T-helper 2 cell treated with Interferon-gamma antibody and Interleukin-4, amounts not matched to agents 5 μg/mL and 100 μg/mL, for 36 hours (primary cell): Measurements from ENCODE around the gene B3GNT7.

ENCODE experiments used
- DNase-seq: peaks from one replicate; pipeline ENCODE4 v3.0.0; 2021; ENCODE audit warnings: low spot score
- H3K27ac Mint-ChIP-seq: one replicate; pipeline ENCODE4 v1.8.0; 2021; ENCODE audit warnings: mild to moderate bottlenecking, mixed read lengths
- H3K27me3 Mint-ChIP-seq: one replicate; pipeline ENCODE4 v1.8.0; 2021; ENCODE audit warnings: low read depth, mixed read lengths
- H3K36me3 Mint-ChIP-seq: one replicate; pipeline ENCODE4 v1.8.0; 2021; ENCODE audit warnings: low read depth, mixed read lengths
- H3K4me1 Mint-ChIP-seq: one replicate; pipeline ENCODE4 v1.8.0; 2021; ENCODE audit warnings: low read depth, mixed read lengths
- H3K4me3 Mint-ChIP-seq: one replicate; pipeline ENCODE4 v1.8.0; 2022; ENCODE audit warnings: mild to moderate bottlenecking, moderate library complexity, mixed read lengths
- H3K9me3 Mint-ChIP-seq: one replicate; pipeline ENCODE4 v1.8.0; 2021; ENCODE audit warnings: mixed read lengths

Gene B3GNT7

DNA sequence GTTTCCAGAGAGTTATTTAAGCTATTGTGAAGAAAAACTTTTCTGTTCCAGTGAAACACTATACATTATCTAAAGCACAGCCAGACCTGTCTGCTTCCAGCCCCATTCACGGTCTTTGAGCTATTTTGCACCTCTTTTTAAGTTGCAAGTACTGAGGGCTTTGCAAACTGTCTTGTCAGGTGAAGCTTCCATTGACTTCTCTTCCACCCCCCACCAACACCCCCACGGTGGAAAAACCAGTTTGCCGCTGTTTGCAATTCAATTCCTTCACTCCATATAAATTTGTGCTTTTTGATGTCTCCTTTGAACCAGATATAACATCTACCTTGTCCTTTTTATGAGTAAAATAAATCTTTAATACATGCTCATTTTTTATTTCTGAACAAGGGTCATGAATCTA, 15.7 kb downstream of the B3GNT7 start:
- Mint-ChIP-seq H3K27ac (no peak overlapping the region), H3K36me3 (peaks cover 2% of the 10 kb centered on the region), H3K9me3 (peaks cover 12% of the 10 kb centered on the region), H3K4me1 (peaks cover 11% of the 10 kb centered on the region), H3K27me3 (peaks cover 38% of the 10 kb centered on the region), H3K4me3 (peak overlapping the region; percentile 24)
- no peak for DNase-seq

DNA sequence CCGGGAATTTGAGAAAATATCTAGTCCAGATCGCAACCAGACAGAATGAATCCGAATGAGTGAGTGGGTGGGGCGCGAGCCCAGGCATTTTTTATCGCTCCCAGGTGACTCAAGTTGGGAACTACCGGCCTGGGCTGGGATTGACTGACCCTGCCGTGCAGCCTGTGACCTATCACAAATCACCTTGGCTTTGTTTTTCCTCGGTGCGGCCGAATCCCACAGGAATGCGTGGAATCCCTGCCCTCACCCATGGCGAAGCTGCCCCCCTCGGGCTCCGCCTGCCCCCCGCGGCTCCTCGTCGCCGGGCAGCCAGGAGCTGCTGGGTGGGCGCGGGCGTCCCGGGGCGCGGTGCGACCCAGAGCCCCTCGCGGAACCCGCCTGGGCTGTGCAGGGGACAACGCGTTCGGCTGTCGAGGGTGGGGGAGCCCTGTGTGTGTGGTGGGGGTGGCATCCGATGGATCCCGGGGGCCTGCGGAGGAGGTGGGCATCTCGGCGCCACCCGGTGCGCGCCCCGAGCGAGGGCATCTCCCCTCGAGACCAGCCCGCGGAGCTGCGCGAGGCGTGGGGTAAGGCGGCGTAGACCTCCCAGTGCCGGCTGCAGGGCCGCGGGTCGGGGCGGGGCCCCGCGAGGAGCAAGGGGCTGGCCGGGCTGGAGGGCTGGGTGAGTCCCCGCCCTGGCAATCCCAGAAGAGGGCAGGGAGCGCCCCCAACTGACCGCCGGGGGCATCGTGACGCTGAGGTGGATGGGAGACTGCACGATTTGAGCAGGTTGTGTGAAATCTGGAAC, 16.5 kb downstream of the B3GNT7 start:
- DNase-seq: peak; percentile 49
- H3K4me3 Mint-ChIP-seq: peak overlapping the region; percentile 50
- no peak overlapping the region for H3K27ac Mint-ChIP-seq
- H3K36me3 Mint-ChIP-seq: peaks cover 2% of the 10 kb centered on the region
- peaks cover 3% of the 10 kb centered on the region for H3K4me1 Mint-ChIP-seq
- H3K27me3 Mint-ChIP-seq: peaks cover 38% of the 10 kb centered on the region
- peaks cover 12% of the 10 kb centered on the region for H3K9me3 Mint-ChIP-seq

DNA sequence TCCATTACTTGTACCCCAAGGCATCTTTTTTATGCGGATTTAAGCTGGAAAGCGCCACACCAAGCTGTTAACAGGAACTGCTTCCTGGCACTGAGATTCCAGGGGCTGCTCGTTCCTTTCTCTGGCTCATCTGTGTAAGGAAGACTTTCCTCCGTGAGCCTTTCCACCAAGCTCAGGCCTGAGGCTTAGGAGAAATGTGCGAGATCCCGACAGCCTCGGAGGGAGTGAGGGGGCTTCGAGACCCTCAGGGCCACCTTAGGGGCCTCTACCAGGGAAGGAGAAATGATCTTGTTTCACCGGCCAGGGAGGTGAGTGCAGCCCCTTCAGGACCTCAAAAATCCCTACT, 17.1 kb downstream of the B3GNT7 start:
- no peak for DNase-seq
- H3K27me3 Mint-ChIP-seq: peaks cover 38% of the 10 kb centered on the region
- peak overlapping the region; percentile 50 for H3K4me3 Mint-ChIP-seq
- peaks cover 12% of the 10 kb centered on the region for H3K9me3 Mint-ChIP-seq
- H3K36me3 Mint-ChIP-seq: peaks cover 2% of the 10 kb centered on the region
- H3K27ac Mint-ChIP-seq: no peak overlapping the region
- peaks cover 2% of the 10 kb centered on the region for H3K4me1 Mint-ChIP-seq

DNA sequence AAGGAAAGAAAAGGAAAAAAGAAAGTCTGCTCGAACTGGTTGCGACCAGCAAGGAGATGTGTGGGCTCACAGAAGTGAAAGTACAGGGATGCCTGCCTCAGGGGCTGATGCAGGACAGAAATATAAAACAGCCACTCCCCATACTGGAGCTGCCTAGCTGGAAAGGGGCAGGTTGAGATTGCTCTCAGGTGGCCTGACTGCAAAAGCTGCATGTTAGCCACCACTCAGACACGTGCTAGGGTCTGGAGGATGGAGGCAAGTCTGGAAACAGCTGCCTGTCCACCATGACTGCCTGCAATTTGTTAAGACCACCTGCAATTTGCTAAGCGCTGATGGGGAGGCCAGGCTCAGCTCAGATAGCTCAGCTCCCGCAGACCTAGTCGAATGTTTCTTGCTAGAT, 17.9 kb downstream of the B3GNT7 start:
- DNase-seq: no peak
- peaks cover 2% of the 10 kb centered on the region for H3K4me1 Mint-ChIP-seq
- no peak overlapping the region for H3K27ac Mint-ChIP-seq
- H3K4me3 Mint-ChIP-seq: no peak overlapping the region
- H3K27me3 Mint-ChIP-seq: peaks cover 38% of the 10 kb centered on the region
- H3K9me3 Mint-ChIP-seq: peaks cover 12% of the 10 kb centered on the region
- peaks cover 2% of the 10 kb centered on the region for H3K36me3 Mint-ChIP-seq

DNA sequence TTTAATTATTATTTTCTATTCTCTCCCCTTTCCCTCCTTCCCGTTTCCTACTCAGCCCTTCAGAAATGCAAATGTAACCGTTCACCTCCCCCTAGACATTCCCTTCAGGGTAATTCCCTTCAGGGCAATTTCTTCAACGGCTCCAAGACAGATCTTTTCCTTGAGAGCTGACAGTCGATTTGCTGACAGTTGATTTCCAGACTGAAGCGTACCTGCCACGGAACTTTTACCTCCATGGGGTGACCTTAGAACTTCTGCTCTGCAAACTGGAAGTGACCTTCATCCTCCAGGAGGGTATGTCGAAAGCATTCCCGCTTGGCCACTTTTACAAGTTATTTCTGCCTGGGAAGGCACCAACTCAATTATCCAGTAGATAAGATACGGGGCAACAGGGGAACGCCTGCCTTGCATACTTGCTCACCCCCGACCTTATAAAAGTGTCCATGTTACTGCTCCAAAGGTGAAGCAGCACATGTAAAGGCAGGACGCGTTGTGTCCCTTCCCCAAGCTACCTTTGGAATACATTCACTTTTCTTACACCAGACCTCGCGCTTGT, 18.5 kb downstream of the B3GNT7 start:
- Mint-ChIP-seq H3K27ac (no peak overlapping the region), H3K9me3 (peaks cover 12% of the 10 kb centered on the region), H3K27me3 (peaks cover 38% of the 10 kb centered on the region), H3K4me1 (peaks cover 2% of the 10 kb centered on the region), H3K36me3 (peaks cover 2% of the 10 kb centered on the region), H3K4me3 (no peak overlapping the region)
- DNase-seq: no peak

DNA sequence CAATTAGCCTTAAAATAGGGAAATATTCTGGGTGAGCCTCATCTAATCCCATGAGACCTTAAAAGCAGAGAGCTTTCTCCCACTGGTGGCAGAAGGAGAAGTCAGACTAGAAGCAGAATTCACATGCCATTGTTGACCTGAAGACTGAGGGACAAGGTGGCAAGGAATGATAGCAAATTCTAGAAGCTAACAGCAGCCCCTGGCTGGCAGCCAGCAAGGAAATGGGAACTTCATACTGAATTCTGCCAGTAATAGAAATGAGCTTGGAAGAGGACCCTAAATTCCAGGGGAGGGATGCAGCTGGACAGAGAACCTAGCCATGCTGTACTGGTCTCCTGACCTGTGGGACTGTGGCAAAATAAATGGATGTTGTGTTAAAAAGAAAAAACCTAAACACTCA, 19.5 kb downstream of the B3GNT7 start:
- H3K36me3 Mint-ChIP-seq: peaks cover 2% of the 10 kb centered on the region
- peaks cover 38% of the 10 kb centered on the region for H3K27me3 Mint-ChIP-seq
- no peak overlapping the region for H3K27ac Mint-ChIP-seq
- H3K4me3 Mint-ChIP-seq: no peak overlapping the region
- peaks cover 2% of the 10 kb centered on the region for H3K4me1 Mint-ChIP-seq
- no peak for DNase-seq
- peaks cover 12% of the 10 kb centered on the region for H3K9me3 Mint-ChIP-seq

DNA sequence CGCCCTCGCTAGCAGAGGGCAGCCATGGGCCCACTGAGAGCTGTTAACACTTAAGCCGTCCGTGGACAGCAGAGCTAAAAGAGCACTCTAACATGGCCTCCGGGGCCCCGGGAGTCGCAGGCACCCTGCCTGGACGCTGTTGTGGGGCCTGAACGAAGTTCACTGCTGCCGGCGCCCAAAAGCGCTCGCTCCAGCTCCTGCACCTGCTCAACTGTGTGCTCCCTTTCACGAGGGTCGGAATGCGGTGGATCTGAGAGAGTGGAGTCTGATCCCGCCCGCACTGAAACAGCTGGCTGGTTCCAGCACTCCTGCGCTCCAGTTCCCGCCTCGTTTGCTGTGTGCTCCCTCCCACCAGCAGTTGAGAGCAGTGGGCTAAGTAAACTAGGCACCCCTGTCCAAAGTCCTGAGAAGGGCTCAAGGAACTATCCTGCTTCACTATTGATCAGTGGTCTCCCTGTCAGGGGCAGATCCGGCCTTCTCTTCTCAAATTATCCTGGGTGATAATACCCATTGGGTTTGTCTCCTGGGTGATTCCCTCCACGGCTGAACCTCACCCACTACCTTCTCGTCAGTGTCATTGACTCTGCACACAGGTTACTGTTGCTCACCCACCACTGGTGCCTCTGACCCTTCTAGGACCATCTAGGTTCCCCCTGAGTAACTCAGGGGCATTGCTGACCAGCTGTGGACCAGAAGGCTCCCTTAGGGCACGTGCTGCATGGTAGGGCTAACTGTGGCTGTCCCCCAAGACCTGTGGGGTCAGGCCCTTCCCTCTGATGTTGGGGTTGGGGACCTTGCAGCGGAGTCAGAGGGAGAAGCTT, 23.5 kb downstream of the B3GNT7 start:
- Mint-ChIP-seq H3K27ac (no peak overlapping the region), H3K4me1 (peaks cover 2% of the 10 kb centered on the region), H3K4me3 (no peak overlapping the region), H3K36me3 (no peaks in the 10 kb centered on the region), H3K27me3 (peaks cover 16% of the 10 kb centered on the region), H3K9me3 (no peaks in the 10 kb centered on the region)
- DNase-seq: no peak

DNA sequence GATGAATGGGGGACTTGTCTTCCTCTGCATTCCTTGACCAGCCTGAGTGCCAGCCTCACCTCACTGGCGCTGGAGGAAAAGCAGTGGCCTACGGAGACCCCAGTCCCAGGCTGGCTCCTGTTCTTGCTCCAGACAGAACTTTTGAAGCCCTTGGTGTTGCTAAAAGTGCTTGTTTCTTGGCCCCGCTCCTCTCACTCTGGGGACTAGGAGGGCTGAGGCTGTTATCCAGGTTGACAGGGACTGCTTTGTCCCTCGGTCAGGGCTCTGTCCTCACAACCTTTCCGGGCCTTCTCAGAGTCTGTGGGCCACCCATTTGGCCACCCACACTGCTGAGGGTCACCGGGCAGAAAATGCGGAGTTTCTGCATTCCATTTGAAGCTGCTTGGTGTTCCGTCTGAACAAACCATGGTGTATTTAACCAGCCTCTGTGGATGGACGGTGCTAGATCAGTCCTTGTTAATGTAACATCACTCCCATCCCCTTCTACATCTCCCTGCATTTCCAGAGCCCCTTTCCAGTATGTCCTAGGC, 25.6 kb downstream of the B3GNT7 start:
- H3K4me1 Mint-ChIP-seq: peaks cover 2% of the 10 kb centered on the region
- DNase-seq: no peak
- H3K9me3 Mint-ChIP-seq: no peaks in the 10 kb centered on the region
- H3K4me3 Mint-ChIP-seq: no peak overlapping the region
- H3K27me3 Mint-ChIP-seq: peaks cover 6% of the 10 kb centered on the region
- no peak overlapping the region for H3K27ac Mint-ChIP-seq
- no peaks in the 10 kb centered on the region for H3K36me3 Mint-ChIP-seq

DNA sequence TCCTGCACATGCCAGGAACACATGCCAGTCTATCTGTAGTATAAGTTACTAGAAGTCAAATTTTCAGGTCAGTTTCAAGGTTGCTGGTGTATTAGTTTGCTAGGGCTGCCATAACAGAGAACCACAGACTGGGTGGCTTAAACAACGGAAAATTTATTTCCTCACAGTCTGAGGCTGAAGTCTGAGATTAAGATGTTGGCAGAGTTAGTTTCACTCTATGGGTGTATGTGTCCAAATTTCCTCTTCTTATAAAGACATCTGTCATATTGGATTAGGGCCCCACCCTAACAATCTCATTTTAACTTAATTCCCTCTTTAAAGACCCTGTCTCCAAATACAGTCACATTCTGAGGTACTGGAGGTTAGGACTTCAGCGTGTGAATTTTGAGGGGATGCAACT, 26.5 kb downstream of the B3GNT7 start:
- H3K27me3 Mint-ChIP-seq: peaks cover 6% of the 10 kb centered on the region
- no peaks in the 10 kb centered on the region for H3K9me3 Mint-ChIP-seq
- H3K4me3 Mint-ChIP-seq: no peak overlapping the region
- peaks cover 2% of the 10 kb centered on the region for H3K4me1 Mint-ChIP-seq
- no peak overlapping the region for H3K27ac Mint-ChIP-seq
- DNase-seq: no peak
- no peaks in the 10 kb centered on the region for H3K36me3 Mint-ChIP-seq

DNA sequence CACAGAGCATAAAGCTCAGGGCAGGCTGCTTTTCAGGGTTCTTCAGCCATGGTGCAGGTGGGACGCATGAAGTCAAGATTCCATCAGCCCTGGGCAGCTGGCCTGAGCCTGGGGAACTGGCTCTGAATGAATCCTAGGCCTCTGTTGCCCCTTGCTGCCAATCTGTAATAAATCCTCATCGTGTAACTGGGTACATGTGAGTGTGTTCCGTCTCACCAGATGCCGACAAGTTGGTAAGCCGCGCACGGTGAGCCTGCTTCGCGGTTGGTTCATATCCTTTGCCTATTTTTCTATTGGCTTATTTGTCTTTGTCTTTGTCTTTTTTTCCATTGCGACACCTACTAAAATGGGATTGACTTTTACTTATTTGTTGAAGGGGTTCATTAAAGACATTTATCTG, 27.7 kb downstream of the B3GNT7 start:
- H3K36me3 Mint-ChIP-seq: no peaks in the 10 kb centered on the region
- peaks cover 2% of the 10 kb centered on the region for H3K4me1 Mint-ChIP-seq
- no peak overlapping the region for H3K27ac Mint-ChIP-seq
- DNase-seq: no peak
- peaks cover 6% of the 10 kb centered on the region for H3K27me3 Mint-ChIP-seq
- H3K4me3 Mint-ChIP-seq: no peak overlapping the region
- H3K9me3 Mint-ChIP-seq: no peaks in the 10 kb centered on the region

DNA sequence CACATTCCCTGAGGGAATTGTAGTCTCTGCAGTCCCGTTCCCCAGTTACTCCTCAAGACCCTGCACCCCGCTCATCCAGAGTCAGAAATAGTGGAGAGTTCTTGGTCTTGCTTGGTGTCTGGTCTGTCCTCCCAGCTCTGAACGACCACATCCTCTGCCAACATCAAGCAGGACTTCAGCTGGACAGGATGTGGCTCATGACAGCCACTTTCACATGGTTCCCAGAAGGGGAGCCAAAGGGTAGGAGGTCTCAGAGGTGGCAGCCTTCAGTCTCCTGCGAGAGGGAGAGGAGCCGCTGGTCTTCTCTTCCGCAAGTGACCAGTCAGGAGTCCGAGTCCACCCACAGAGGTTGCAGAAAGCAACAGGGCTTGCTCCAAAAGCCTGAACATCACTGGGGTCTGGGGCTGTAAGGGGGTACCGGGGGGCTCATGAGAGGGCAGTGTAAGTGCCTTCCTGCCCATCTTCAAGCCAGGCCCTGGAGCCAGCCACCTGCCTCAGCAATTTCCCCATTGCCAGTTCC, 29.8 kb downstream of the B3GNT7 start:
- Mint-ChIP-seq H3K4me1 (peaks cover 2% of the 10 kb centered on the region), H3K27me3 (peaks cover 6% of the 10 kb centered on the region), H3K9me3 (peaks cover under 1% of the 10 kb centered on the region), H3K27ac (no peak overlapping the region), H3K36me3 (no peaks in the 10 kb centered on the region), H3K4me3 (no peak overlapping the region)
- no peak for DNase-seq

DNA sequence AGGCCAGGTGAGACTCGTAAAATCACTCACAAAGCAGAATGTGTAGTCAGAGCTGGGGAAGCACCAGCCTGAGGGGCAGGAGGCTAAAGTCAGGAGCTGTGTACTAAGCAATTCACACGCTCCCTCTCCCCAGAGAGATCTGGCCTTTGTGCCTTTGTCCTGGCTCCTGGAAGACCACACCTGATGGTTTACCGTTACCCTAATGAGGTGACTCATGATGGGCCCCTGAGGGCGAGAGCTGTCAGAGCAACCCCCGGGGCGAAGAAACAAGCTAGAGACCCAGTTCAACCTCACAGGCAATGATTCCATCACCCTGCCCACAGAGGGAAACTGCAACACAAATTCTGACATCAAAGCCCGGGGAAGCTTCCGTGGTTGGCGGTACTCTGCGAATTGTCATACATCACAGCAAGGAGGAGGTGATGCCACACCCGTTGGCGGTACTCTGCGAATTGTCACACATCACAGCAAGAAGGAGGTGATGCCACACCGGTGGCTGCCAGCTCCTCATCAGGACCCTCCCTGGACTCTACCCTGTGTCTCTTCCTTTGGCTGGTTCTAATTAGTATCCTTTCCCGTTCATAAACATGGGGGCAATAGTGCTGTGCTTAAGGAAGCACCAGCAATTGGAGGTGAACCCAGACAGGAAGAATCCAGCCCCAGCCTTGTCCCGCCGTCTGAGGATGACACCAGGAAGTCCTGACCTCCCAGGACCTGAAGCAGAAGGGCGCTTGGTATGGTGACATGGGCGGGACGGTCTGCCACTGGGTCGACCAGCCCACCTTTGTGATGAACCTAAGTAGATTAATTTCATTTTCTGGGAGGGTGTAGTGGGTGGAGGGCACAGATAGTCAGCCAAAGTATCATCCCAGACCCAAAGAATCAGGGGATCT, 30.5 kb downstream of the B3GNT7 start:
- Mint-ChIP-seq H3K36me3 (no peaks in the 10 kb centered on the region), H3K4me1 (peaks cover 2% of the 10 kb centered on the region), H3K9me3 (peaks cover 7% of the 10 kb centered on the region), H3K4me3 (no peak overlapping the region), H3K27me3 (peaks cover 6% of the 10 kb centered on the region), H3K27ac (peak overlapping the region; percentile 58)
- DNase-seq: no peak

DNA sequence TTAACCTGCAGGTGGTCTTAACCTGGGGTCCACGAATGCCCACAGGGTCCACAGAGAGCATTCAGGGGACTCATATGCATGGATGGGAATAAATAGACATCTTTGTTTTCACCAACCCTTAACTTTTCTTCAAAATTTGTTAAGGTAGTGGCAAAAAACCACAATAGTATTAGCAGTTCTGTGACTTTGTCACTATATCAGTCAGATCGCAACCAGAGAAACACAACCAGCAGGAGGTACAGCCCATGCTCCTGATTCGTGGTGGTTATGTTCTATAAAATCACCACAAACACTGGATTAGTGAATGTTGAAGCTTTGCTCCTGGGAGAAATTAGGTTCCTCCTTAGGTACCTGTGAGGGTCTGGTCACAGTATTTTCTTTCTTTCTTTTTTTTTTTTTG, 31.6 kb downstream of the B3GNT7 start:
- Mint-ChIP-seq H3K4me3 (no peak overlapping the region), H3K36me3 (peaks cover 4% of the 10 kb centered on the region), H3K27me3 (peaks cover 6% of the 10 kb centered on the region), H3K27ac (no peak overlapping the region), H3K9me3 (peaks cover 18% of the 10 kb centered on the region), H3K4me1 (peaks cover 2% of the 10 kb centered on the region)
- no peak for DNase-seq
